Mammary epithelial cell (primary cell): ENCODE measurements around the gene PRAMEF1.

ENCODE experiments used
- EZH2 ChIP-seq: IDR thresholded peaks from 2 replicates; pipeline ENCODE4 v1.6.1; 2012; ENCODE audit warnings: low read length, inconsistent platforms, borderline replicate concordance
- TF ChIP-seq, protein P1 (sequence below), 2 donors: IDR thresholded peaks in 1 of 2; conservative IDR thresholded peaks in 1 of 2; 2 replicates each; pipeline ENCODE4 v1.5.1; 2011 to 2012; ENCODE audit warnings: inconsistent platforms in 2 of 2, low read length in 2 of 2, mild to moderate bottlenecking in 2 of 2, control low read depth in 1 of 2, low read depth in 1 of 2; ENCODE audit not compliant: insufficient read depth in 1 of 2; ENCODE audit errors: extremely low read depth in 1 of 2

DNA sequence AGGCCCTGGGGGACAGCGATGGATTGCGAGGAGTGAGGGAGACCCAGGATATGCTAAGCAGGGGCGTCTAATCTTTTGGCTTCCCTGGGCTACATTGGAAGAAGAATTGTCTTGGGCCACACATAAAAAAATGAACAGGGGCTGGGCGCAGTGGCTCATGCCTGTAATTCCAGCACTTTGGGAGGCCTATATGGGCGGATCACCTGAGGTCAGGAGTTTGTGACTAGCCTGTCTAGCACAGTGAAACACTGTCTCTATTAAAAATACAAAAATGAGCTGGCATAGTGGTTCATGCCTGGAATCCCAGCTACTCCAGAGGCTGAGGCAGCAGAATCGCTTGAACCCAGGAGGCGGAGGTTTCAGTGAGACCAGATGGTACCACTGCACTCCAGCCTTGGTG is 28.4 kb upstream of the PRAMEF1 start:
- TF ChIP-seq, protein P1, sequence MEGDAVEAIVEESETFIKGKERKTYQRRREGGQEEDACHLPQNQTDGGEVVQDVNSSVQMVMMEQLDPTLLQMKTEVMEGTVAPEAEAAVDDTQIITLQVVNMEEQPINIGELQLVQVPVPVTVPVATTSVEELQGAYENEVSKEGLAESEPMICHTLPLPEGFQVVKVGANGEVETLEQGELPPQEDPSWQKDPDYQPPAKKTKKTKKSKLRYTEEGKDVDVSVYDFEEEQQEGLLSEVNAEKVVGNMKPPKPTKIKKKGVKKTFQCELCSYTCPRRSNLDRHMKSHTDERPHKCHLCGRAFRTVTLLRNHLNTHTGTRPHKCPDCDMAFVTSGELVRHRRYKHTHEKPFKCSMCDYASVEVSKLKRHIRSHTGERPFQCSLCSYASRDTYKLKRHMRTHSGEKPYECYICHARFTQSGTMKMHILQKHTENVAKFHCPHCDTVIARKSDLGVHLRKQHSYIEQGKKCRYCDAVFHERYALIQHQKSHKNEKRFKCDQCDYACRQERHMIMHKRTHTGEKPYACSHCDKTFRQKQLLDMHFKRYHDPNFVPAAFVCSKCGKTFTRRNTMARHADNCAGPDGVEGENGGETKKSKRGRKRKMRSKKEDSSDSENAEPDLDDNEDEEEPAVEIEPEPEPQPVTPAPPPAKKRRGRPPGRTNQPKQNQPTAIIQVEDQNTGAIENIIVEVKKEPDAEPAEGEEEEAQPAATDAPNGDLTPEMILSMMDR (conservative IDR thresholded peaks at IDR 0.05 in 1 of 2, IDR thresholded peaks at IDR 0.05 in 1 of 2; ENCODE audit: extremely low read depth in 1 of 2, insufficient read depth in 1 of 2, low read depth in 1 of 2, low read length in 2 of 2): no peak
- no peak for TF ChIP-seq EZH2
